OCI-LY3 (cell line): ENCODE results near the gene HGF.

Source experiments
- EZH2phosphoT487 ChIP-seq: fragments of 200-600 bp; shearing (Covaris generic); IDR thresholded peaks from 2 replicates; pipeline ENCODE4 v1.6.1; 2018; ENCODE audit warnings: antibody characterized with exemption, mixed run types, low read depth
- TF ChIP-seq, protein P1 (sequence below): fragments of 200-600, 300-600 bp; sonication (generic); IDR thresholded peaks from 2 replicates; pipeline ENCODE4 v1.5.1; 2014; ENCODE audit warnings: antibody characterized with exemption, low read length, low read depth

DNA sequence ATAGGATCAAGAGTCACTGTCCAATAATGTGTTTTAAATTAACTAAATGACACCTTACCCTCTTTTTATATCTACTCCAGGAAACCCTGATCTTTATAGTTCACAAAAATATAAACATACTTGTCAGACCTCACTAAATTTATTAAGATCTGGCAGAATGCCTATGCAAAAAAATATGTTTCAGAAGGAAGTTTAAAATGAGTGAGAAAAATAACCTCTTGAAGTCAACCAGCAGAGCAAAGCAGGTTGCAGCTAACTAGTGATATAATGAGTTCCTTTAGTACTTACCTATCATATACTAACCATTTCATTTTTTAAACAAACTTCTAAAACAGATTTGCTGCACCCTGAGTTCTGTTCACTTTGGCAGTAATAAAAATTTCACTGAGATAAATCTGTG is 14.0 kb upstream of the HGF start:
- no peak for TF ChIP-seq EZH2phosphoT487
- TF ChIP-seq, protein P1, sequence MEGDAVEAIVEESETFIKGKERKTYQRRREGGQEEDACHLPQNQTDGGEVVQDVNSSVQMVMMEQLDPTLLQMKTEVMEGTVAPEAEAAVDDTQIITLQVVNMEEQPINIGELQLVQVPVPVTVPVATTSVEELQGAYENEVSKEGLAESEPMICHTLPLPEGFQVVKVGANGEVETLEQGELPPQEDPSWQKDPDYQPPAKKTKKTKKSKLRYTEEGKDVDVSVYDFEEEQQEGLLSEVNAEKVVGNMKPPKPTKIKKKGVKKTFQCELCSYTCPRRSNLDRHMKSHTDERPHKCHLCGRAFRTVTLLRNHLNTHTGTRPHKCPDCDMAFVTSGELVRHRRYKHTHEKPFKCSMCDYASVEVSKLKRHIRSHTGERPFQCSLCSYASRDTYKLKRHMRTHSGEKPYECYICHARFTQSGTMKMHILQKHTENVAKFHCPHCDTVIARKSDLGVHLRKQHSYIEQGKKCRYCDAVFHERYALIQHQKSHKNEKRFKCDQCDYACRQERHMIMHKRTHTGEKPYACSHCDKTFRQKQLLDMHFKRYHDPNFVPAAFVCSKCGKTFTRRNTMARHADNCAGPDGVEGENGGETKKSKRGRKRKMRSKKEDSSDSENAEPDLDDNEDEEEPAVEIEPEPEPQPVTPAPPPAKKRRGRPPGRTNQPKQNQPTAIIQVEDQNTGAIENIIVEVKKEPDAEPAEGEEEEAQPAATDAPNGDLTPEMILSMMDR = no peak
